OCI-LY3 (cell line): ENCODE results near the gene ERCC5.

ENCODE experiments used
- EZH2phosphoT487 ChIP-seq: fragments of 200-600 bp; shearing (Covaris generic); IDR thresholded peaks from 2 replicates; pipeline ENCODE4 v1.6.1; 2018; ENCODE audit warnings: antibody characterized with exemption, mixed run types, low read depth
- TF ChIP-seq, protein P1 (sequence below): fragments of 200-600, 300-600 bp; sonication (generic); IDR thresholded peaks from 2 replicates; pipeline ENCODE4 v1.5.1; 2014; ENCODE audit warnings: antibody characterized with exemption, low read length, low read depth

DNA sequence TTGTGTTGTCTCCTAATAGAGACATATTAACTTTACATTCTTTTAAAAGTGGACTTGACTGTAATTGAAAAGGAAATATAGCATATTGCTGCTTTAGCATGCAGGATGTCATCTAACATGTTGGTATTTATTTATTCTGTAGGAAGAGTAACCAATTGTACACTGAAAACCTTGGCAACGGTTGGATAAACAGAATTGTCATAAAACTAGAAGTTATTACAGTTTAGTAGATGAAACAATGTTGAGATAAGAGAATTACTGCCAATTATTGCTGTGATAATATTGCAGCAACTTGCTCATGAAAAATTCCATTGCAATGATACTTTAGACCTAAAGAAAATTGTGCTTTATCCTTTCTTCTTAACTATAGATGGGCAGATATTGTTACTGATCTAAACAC is 7.6 kb upstream of the ERCC5 start:
- TF ChIP-seq EZH2phosphoT487, result no peak
- TF ChIP-seq, protein P1, sequence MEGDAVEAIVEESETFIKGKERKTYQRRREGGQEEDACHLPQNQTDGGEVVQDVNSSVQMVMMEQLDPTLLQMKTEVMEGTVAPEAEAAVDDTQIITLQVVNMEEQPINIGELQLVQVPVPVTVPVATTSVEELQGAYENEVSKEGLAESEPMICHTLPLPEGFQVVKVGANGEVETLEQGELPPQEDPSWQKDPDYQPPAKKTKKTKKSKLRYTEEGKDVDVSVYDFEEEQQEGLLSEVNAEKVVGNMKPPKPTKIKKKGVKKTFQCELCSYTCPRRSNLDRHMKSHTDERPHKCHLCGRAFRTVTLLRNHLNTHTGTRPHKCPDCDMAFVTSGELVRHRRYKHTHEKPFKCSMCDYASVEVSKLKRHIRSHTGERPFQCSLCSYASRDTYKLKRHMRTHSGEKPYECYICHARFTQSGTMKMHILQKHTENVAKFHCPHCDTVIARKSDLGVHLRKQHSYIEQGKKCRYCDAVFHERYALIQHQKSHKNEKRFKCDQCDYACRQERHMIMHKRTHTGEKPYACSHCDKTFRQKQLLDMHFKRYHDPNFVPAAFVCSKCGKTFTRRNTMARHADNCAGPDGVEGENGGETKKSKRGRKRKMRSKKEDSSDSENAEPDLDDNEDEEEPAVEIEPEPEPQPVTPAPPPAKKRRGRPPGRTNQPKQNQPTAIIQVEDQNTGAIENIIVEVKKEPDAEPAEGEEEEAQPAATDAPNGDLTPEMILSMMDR, result no peak
